Neural progenitor cell (in vitro differentiated cells): Measurements from ENCODE around the gene RHBDD1. TPM values are rescaled to one million over a fixed set of nuclear protein-coding genes. Genes with fewer than 3 reads are reported as not detected.

Source experiments
- DNase-seq: peaks from one replicate; pipeline ENCODE4 v3.0.0-alpha.2; 2016; ENCODE audit warnings: low spot score
- H2AFZ ChIP-seq: fragments of 200-600 bp; sonication (generic); replicated peaks from 2 replicates; pipeline ENCODE4 v1.6.1; 2016; ENCODE audit warnings: antibody characterized with exemption
- H3F3A ChIP-seq: fragments of 200-600 bp; sonication (generic); 2 replicates; pipeline ENCODE4 v1.6.1; 2016; ENCODE audit warnings: antibody characterized with exemption, low read depth
- H3K27ac ChIP-seq: fragments of 200-600 bp; sonication (generic); 2 replicates; pipeline ENCODE4 v1.5.1; 2016; ENCODE audit warnings: mild to moderate bottlenecking
- H3K27me3 ChIP-seq: fragments of 200-600 bp; sonication (generic); 2 replicates; pipeline ENCODE4 v1.6.1; 2016; ENCODE audit warnings: mild to moderate bottlenecking, moderate library complexity
- H3K36me3 ChIP-seq: fragments of 200-600 bp; sonication (generic); 2 replicates; pipeline ENCODE4 v1.5.1; 2016
- H3K4me1 ChIP-seq: fragments of 200-600 bp; sonication (generic); 2 replicates; pipeline ENCODE4 v1.6.1; 2016; ENCODE audit warnings: mixed run types
- H3K4me2 ChIP-seq: fragments of 200-600 bp; sonication (generic); 2 replicates; pipeline ENCODE4 v1.6.1; 2016
- H3K4me3 ChIP-seq: fragments of 200-600 bp; sonication (generic); 2 replicates; pipeline ENCODE4 v1.5.1; 2016
- H3K79me2 ChIP-seq: fragments of 200-600 bp; sonication (generic); 2 replicates; pipeline ENCODE4 v1.6.1; 2016; ENCODE audit warnings: low read depth
- H3K9ac ChIP-seq: fragments of 200-600 bp; sonication (generic); 2 replicates; pipeline ENCODE4 v1.6.1; 2016
- H3K9me3 ChIP-seq: fragments of 200-600 bp; sonication (generic); 2 replicates; pipeline ENCODE4 v1.5.1; 2016; ENCODE audit warnings: low read depth
- H4K20me1 ChIP-seq: fragments of 200-600 bp; sonication (generic); 2 replicates; pipeline ENCODE4 v1.6.1; 2016; ENCODE audit warnings: low read depth
- H3K27ac Mint-ChIP-seq: 3 replicates; pipeline ENCODE4 v1.8.0; 2021; ENCODE audit warnings: mixed read lengths
- H3K27me3 Mint-ChIP-seq: 2 replicates; pipeline ENCODE4 v1.8.0; 2022; ENCODE audit warnings: low read depth, mild to moderate bottlenecking, inconsistent platforms, moderate library complexity, mixed read lengths; ENCODE audit not compliant: insufficient read depth
- H3K36me3 Mint-ChIP-seq: 3 replicates; pipeline ENCODE4 v1.8.0; 2021; ENCODE audit warnings: mixed read lengths
- H3K4me1 Mint-ChIP-seq: 3 replicates; pipeline ENCODE4 v1.8.0; 2021; ENCODE audit warnings: mixed read lengths
- H3K4me3 Mint-ChIP-seq: 3 replicates; pipeline ENCODE4 v1.8.0; 2021; ENCODE audit warnings: mild to moderate bottlenecking, moderate library complexity, mixed read lengths
- H3K9me3 Mint-ChIP-seq: 3 replicates; pipeline ENCODE4 v1.8.0; 2020; ENCODE audit warnings: mixed read lengths
- CTCF ChIP-seq: fragments of 200-600 bp; sonication (generic); IDR thresholded peaks from 2 replicates; pipeline ENCODE4 v1.5.1; 2017; ENCODE audit warnings: antibody characterized with exemption, mild to moderate bottlenecking
- EZH2 ChIP-seq: fragments of 200-600 bp; sonication (generic); IDR thresholded peaks from 2 replicates; pipeline ENCODE4 v1.6.1; 2017; ENCODE audit warnings: antibody characterized with exemption, mild to moderate bottlenecking, moderate library complexity
- EZH2phosphoT487 ChIP-seq: fragments of 200-600 bp; sonication (generic); IDR thresholded peaks from 2 replicates; pipeline ENCODE4 v1.6.1; 2017; ENCODE audit warnings: antibody characterized with exemption
- total RNA-seq: library from RNA; depleted of rRNA; stranded (reverse); fragments of >200 nt; gene quantifications from 2 replicates; pipeline ENCODE4 v1.2.3, GENCODE V29; 2015; ENCODE audit warnings: low replicate concordance

The RHBDD1 gene
- total RNA-seq, 1 donor from 2014 or later = 15.1 TPM

- H3K9me3 ChIP-seq = no peaks in the 10 kb centered on the region
- peaks cover 39% of the 10 kb centered on the region for H3K79me2 ChIP-seq
- H3K4me3 Mint-ChIP-seq = peak overlapping the region; percentile 85
- peak overlapping the region; percentile 70 for H2AFZ ChIP-seq
- peaks cover 7% of the 10 kb centered on the region for H3F3A ChIP-seq
- peak overlapping the region; percentile 90 for H3K4me2 ChIP-seq
- H4K20me1 ChIP-seq = peaks cover 10% of the 10 kb centered on the region
- H3K27ac ChIP-seq = no peak overlapping the region
- TF ChIP-seq CTCF (peak; percentile 57), EZH2phosphoT487 (no peak)
- peak overlapping the region; percentile 89 for H3K27ac Mint-ChIP-seq
- no peaks in the 10 kb centered on the region for H3K36me3 ChIP-seq
- peaks cover 36% of the 10 kb centered on the region for H3K4me1 Mint-ChIP-seq
- peaks cover 20% of the 10 kb centered on the region for H3K36me3 Mint-ChIP-seq
- peaks cover 15% of the 10 kb centered on the region for H3K27me3 Mint-ChIP-seq
- peaks cover 16% of the 10 kb centered on the region for H3K9me3 Mint-ChIP-seq
- H3K9ac ChIP-seq = no peak overlapping the region
- H3K27me3 ChIP-seq = no peaks in the 10 kb centered on the region
- DNase-seq = peak; percentile 30
- H3K4me1 ChIP-seq = peaks cover 4% of the 10 kb centered on the region
- H3K4me3 ChIP-seq = peak overlapping the region; percentile 62
Measured at GRCh38 chr2:226799976-226800940, 35.6 kb upstream of the RHBDD1 start.

GRCh38 chr2:226800941-226801784 lies 34.7 kb upstream of the RHBDD1 start:
- Mint-ChIP-seq H3K27ac (no peak overlapping the region), H3K4me3 (peak overlapping the region; percentile 85), H3K4me1 (peaks cover 30% of the 10 kb centered on the region), H3K27me3 (peaks cover 14% of the 10 kb centered on the region), H3K36me3 (peaks cover 17% of the 10 kb centered on the region), H3K9me3 (peaks cover 16% of the 10 kb centered on the region)
- Histone ChIP-seq H3K27ac (no peak overlapping the region), H3K9me3 (no peaks in the 10 kb centered on the region), H3K4me1 (peaks cover 4% of the 10 kb centered on the region), H3F3A (peaks cover 7% of the 10 kb centered on the region), H3K79me2 (peaks cover 31% of the 10 kb centered on the region), H3K27me3 (no peaks in the 10 kb centered on the region), H4K20me1 (peaks cover 1% of the 10 kb centered on the region), H3K4me2 (peak overlapping the region; percentile 90), H3K9ac (no peak overlapping the region), H3K4me3 (peak overlapping the region; percentile 62), H3K36me3 (no peaks in the 10 kb centered on the region), H2AFZ (peak overlapping the region; percentile 94)
- TF ChIP-seq EZH2 (no peak), EZH2phosphoT487 (no peak), CTCF (no peak)
- DNase-seq = peak; percentile 91

GRCh38 chr2:226802573-226802972 lies 33.3 kb upstream of the RHBDD1 start:
- H3K27me3 Mint-ChIP-seq = peaks cover 8% of the 10 kb centered on the region
- H3K4me2 ChIP-seq = peak overlapping the region; percentile 90
- H3K27ac ChIP-seq = no peak overlapping the region
- peaks cover 4% of the 10 kb centered on the region for H3K4me1 ChIP-seq
- TF ChIP-seq EZH2 = no peak
- no peak for TF ChIP-seq EZH2phosphoT487
- TF ChIP-seq CTCF = peak; percentile 82
- H3K9ac ChIP-seq = no peak overlapping the region
- peaks cover 4% of the 10 kb centered on the region for H3K36me3 Mint-ChIP-seq
- H3K27ac Mint-ChIP-seq = no peak overlapping the region
- H3K4me1 Mint-ChIP-seq = peaks cover 19% of the 10 kb centered on the region
- peaks cover 7% of the 10 kb centered on the region for H3F3A ChIP-seq
- DNase-seq = peak; percentile 71
- no peak overlapping the region for H2AFZ ChIP-seq
- H3K79me2 ChIP-seq = peaks cover 17% of the 10 kb centered on the region
- H3K9me3 Mint-ChIP-seq = peaks cover 4% of the 10 kb centered on the region
- no peaks in the 10 kb centered on the region for H4K20me1 ChIP-seq
- H3K27me3 ChIP-seq = no peaks in the 10 kb centered on the region
- no peak overlapping the region for H3K4me3 Mint-ChIP-seq
- no peaks in the 10 kb centered on the region for H3K9me3 ChIP-seq
- no peaks in the 10 kb centered on the region for H3K36me3 ChIP-seq
- H3K4me3 ChIP-seq = no peak overlapping the region
